HEK293 (cell line): ENCODE data around the gene UBA52.
A peak's percentile ranks its signal among the peaks of the same experiment; 100 is the strongest.

Experiments used
- ELK4 ChIP-seq: IDR thresholded peaks from 2 replicates; pipeline ENCODE4 v1.6.1; 2011; ENCODE audit warnings: mild to moderate bottlenecking, low read depth, low read length, borderline replicate concordance
- GLIS1 ChIP-seq: fragments of 450-650 bp; formaldehyde crosslinking; IDR thresholded peaks from 2 replicates; pipeline ENCODE4 v1.5.1; 2016; ENCODE audit warnings: missing biosample characterization, missing genetic modification characterization
- KLF16 ChIP-seq: fragments of 450-650 bp; formaldehyde crosslinking; IDR thresholded peaks from 2 replicates; pipeline ENCODE4 v1.5.1; 2017; ENCODE audit warnings: missing biosample characterization, missing genetic modification characterization
- KLF17 ChIP-seq: fragments of 450-650 bp; formaldehyde crosslinking; IDR thresholded peaks from 2 replicates; pipeline ENCODE4 v1.5.1; 2016; ENCODE audit warnings: missing biosample characterization, missing genetic modification characterization
- SALL2 ChIP-seq: fragments of 450-650 bp; formaldehyde crosslinking; IDR thresholded peaks from 2 replicates; pipeline ENCODE4 v1.5.0; 2017; ENCODE audit warnings: missing biosample characterization, mild to moderate bottlenecking, missing genetic modification characterization, borderline replicate concordance
- SETDB1 ChIP-seq: IDR thresholded peaks from one replicate; pipeline ENCODE4 v1.6.1; 2017; ENCODE audit warnings: mild to moderate bottlenecking, low read length, moderate library complexity, mixed read lengths; ENCODE audit not compliant: insufficient read length
- SP3 ChIP-seq: fragments of 450-650 bp; formaldehyde crosslinking; IDR thresholded peaks from 2 replicates; pipeline ENCODE4 v1.5.1; 2016; ENCODE audit warnings: missing biosample characterization, missing genetic modification characterization
- YY1 ChIP-seq: fragments of 450-650 bp; formaldehyde crosslinking; IDR thresholded peaks from 2 replicates; pipeline ENCODE4 v1.5.1; 2018; ENCODE audit warnings: missing biosample characterization, missing genetic modification characterization
- ZBTB17 ChIP-seq: fragments of 450-650 bp; formaldehyde crosslinking; IDR thresholded peaks from 2 replicates; pipeline ENCODE4 v1.5.1; 2016; ENCODE audit warnings: missing biosample characterization, missing genetic modification characterization
- ZFHX2 ChIP-seq: fragments of 450-650 bp; formaldehyde crosslinking; conservative IDR thresholded peaks from 2 replicates; pipeline ENCODE4 v1.5.1; 2016; ENCODE audit warnings: missing biosample characterization, missing genetic modification characterization
- ZFP41 ChIP-seq: fragments of 450-650 bp; formaldehyde crosslinking; IDR thresholded peaks from 2 replicates; pipeline ENCODE4 v1.5.1; 2016; ENCODE audit warnings: missing biosample characterization, missing genetic modification characterization, borderline replicate concordance
- ZNF10 ChIP-seq: fragments of 450-650 bp; formaldehyde crosslinking; IDR thresholded peaks from 2 replicates; pipeline ENCODE4 v1.5.1; 2017; ENCODE audit warnings: missing biosample characterization, missing genetic modification characterization
- ZNF121 ChIP-seq: fragments of 450-650 bp; formaldehyde crosslinking; IDR thresholded peaks from 2 replicates; pipeline ENCODE4 v1.5.1; 2016; ENCODE audit warnings: missing biosample characterization, missing genetic modification characterization
- ZNF169 ChIP-seq: fragments of 450-650 bp; formaldehyde crosslinking; IDR thresholded peaks from 2 replicates; pipeline ENCODE4 v1.5.1; 2016; ENCODE audit warnings: missing biosample characterization, missing genetic modification characterization
- ZNF19 ChIP-seq: fragments of 450-650 bp; formaldehyde crosslinking; IDR thresholded peaks from 2 replicates; pipeline ENCODE4; 2016; ENCODE audit warnings: missing biosample characterization, missing genetic modification characterization, low read depth
- ZNF24 ChIP-seq: fragments of 450-650 bp; formaldehyde crosslinking; IDR thresholded peaks from 2 replicates; pipeline ENCODE4 v1.5.1; 2016; ENCODE audit warnings: missing biosample characterization, missing genetic modification characterization
- ZNF341 ChIP-seq: fragments of 450-650 bp; formaldehyde crosslinking; IDR thresholded peaks from 2 replicates; pipeline ENCODE4; 2016; ENCODE audit warnings: low read depth, missing biosample characterization, missing genetic modification characterization
- ZNF501 ChIP-seq: fragments of 450-650 bp; formaldehyde crosslinking; IDR thresholded peaks from 2 replicates; pipeline ENCODE4 v1.5.1; 2016; ENCODE audit warnings: missing biosample characterization, missing genetic modification characterization
- ZNF585B ChIP-seq: fragments of 450-650 bp; formaldehyde crosslinking; IDR thresholded peaks from 2 replicates; pipeline ENCODE4 v1.5.1; 2016; ENCODE audit warnings: missing biosample characterization, missing genetic modification characterization
- ZNF610 ChIP-seq: fragments of 450-650 bp; formaldehyde crosslinking; IDR thresholded peaks from 2 replicates; pipeline ENCODE4 v1.5.1; 2016; ENCODE audit warnings: missing biosample characterization, missing genetic modification characterization, borderline replicate concordance
- ZNF76 ChIP-seq: fragments of 450-650 bp; formaldehyde crosslinking; IDR thresholded peaks from 2 replicates; pipeline ENCODE4; 2016; ENCODE audit warnings: low read depth, missing biosample characterization, missing genetic modification characterization, borderline replicate concordance
- ZNF777 ChIP-seq: fragments of 450-650 bp; formaldehyde crosslinking; IDR thresholded peaks from 2 replicates; pipeline ENCODE4 v1.5.1; 2017; ENCODE audit warnings: missing biosample characterization, missing genetic modification characterization, borderline replicate concordance
- ZSCAN16 ChIP-seq: fragments of 450-650 bp; formaldehyde crosslinking; IDR thresholded peaks from 2 replicates; pipeline ENCODE4 v1.5.1; 2016; ENCODE audit warnings: missing biosample characterization, missing genetic modification characterization
- TF ChIP-seq, protein P1 (sequence below): fragments of 450-650 bp; formaldehyde crosslinking; IDR thresholded peaks from 2 replicates; pipeline ENCODE4 v1.5.1; 2016; ENCODE audit warnings: missing biosample characterization, missing genetic modification characterization
- TF ChIP-seq, protein P2 (sequence below): fragments of 450-650 bp; formaldehyde crosslinking; IDR thresholded peaks from 2 replicates; pipeline ENCODE4 v1.5.1; 2016; ENCODE audit warnings: missing biosample characterization, missing genetic modification characterization
- TF ChIP-seq, protein P3 (sequence below): fragments of 450-650 bp; formaldehyde crosslinking; IDR thresholded peaks from 2 replicates; pipeline ENCODE4; 2016; ENCODE audit warnings: missing biosample characterization, missing genetic modification characterization
- TF ChIP-seq, protein P4 (sequence below): fragments of 450-650 bp; formaldehyde crosslinking; IDR thresholded peaks from 2 replicates; pipeline ENCODE4 v1.5.1; 2016; ENCODE audit warnings: missing biosample characterization, missing genetic modification characterization
- TF ChIP-seq, protein P5 (sequence below): fragments of 450-650 bp; formaldehyde crosslinking; optimal IDR thresholded peaks from 2 replicates; pipeline ENCODE3; 2016; ENCODE audit warnings: missing biosample characterization, mild to moderate bottlenecking, missing genetic modification characterization

Gene UBA52

DNA sequence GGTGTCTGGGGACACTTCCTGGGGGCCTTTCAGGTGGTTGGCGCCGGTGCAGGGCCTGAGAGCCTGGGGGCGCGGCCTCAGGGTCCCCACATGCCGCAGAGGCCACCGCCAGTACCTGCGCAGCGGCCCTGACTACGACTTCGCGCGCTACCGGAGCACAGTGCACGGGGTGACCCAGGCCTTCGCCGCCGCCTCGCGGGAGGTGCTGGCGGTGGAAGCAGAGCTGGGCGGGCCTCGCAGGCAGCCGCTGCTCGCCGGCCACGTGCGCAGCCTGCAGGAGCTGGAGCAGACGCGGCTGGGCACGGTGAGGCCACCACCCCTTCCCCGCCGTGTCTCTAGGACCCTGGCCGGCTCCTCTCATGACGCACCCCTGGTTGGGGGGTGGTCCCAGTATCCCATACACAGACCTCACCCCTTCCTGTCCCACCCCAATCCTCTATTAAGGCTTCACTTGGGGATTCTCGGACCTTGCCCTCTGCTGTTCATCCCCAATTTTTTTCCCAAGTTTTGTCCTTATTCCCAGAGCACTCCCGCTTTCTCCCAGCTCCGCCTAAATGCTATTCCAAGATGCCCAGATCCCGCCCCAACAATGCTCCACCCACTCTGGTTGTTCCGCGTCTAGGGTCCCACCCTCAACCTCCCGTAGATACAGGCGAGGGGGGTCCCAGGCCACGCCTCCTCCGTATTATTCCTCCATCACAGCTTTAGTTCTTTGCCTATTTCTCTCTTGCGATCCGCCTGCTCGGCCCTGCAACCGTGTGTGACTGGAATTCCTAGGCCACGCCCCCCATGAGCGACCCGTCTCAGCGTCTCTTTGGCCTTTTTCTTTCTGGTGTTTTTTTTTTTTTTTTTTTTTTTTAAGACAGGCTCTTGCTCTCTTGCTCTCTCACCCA lies 18.0 kb downstream of the UBA52 start (continued):
- TF ChIP-seq, protein P1, sequence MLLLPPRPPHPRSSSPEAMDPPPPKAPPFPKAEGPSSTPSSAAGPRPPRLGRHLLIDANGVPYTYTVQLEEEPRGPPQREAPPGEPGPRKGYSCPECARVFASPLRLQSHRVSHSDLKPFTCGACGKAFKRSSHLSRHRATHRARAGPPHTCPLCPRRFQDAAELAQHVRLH (tag by site-specific recombination): no peak
- TF ChIP-seq ZNF76 (tag by site-specific recombination) (peak; percentile 61), ZNF501 (tag by site-specific recombination) (peak; percentile 15; the same call in 1 of the 2 replicates), ZNF121 (tag by site-specific recombination) (no peak), ZNF19 (tag by site-specific recombination) (no peak), ZNF610 (tag by site-specific recombination) (no peak), ZBTB17 (tag by site-specific recombination) (peak; percentile 69), ZNF585B (tag by site-specific recombination) (no peak), ZNF24 (no peak), GLIS1 (tag by site-specific recombination) (peak; percentile 88), KLF16 (tag by site-specific recombination) (peak; percentile 19; the same call in 1 of the 2 replicates), SETDB1 (peak; percentile 30), ZNF169 (tag by site-specific recombination) (no peak), ZNF777 (tag by site-specific recombination) (peak; percentile 10; the same call in 1 of the 2 replicates), ELK4 (no peak), ZSCAN16 (tag by site-specific recombination) (0 out of 2 replicates have a peak, but pooled peaks have one; percentile 56), ZFHX2 (tag by site-specific recombination) (0 out of 2 replicates have a peak, but pooled peaks have one; percentile 9), KLF17 (tag by site-specific recombination) (0 out of 2 replicates have a peak, but pooled peaks have one; percentile 50), YY1 (tag by site-specific recombination) (no peak), ZNF10 (tag by site-specific recombination) (0 out of 2 replicates have a peak, but pooled peaks have one; percentile 11), SP3 (tag by site-specific recombination) (peak; percentile 82), ZNF341 (peak; percentile 96), SALL2 (tag by site-specific recombination) (no peak), ZFP41 (tag by site-specific recombination) (no peak)
- TF ChIP-seq, protein P2, sequence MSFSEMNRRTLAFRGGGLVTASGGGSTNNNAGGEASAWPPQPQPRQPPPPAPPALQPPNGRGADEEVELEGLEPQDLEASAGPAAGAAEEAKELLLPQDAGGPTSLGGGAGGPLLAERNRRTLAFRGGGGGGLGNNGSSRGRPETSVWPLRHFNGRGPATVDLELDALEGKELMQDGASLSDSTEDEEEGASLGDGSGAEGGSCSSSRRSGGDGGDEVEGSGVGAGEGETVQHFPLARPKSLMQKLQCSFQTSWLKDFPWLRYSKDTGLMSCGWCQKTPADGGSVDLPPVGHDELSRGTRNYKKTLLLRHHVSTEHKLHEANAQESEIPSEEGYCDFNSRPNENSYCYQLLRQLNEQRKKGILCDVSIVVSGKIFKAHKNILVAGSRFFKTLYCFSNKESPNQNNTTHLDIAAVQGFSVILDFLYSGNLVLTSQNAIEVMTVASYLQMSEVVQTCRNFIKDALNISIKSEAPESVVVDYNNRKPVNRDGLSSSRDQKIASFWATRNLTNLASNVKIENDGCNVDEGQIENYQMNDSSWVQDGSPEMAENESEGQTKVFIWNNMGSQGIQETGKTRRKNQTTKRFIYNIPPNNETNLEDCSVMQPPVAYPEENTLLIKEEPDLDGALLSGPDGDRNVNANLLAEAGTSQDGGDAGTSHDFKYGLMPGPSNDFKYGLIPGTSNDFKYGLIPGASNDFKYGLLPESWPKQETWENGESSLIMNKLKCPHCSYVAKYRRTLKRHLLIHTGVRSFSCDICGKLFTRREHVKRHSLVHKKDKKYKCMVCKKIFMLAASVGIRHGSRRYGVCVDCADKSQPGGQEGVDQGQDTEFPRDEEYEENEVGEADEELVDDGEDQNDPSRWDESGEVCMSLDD (tag by site-specific recombination): peak; percentile 1; the same call in 1 of the 2 replicates
- TF ChIP-seq, protein P3, sequence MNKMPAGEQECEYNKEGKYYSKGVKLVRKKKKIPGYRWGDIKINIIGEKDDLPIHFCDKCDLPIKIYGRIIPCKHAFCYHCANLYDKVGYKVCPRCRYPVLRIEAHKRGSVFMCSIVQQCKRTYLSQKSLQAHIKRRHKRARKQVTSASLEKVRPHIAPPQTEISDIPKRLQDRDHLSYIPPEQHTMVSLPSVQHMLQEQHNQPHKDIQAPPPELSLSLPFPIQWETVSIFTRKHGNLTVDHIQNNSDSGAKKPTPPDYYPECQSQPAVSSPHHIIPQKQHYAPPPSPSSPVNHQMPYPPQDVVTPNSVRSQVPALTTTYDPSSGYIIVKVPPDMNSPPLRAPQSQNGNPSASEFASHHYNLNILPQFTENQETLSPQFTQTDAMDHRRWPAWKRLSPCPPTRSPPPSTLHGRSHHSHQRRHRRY (tag by site-specific recombination): no peak
- TF ChIP-seq, protein P4, sequence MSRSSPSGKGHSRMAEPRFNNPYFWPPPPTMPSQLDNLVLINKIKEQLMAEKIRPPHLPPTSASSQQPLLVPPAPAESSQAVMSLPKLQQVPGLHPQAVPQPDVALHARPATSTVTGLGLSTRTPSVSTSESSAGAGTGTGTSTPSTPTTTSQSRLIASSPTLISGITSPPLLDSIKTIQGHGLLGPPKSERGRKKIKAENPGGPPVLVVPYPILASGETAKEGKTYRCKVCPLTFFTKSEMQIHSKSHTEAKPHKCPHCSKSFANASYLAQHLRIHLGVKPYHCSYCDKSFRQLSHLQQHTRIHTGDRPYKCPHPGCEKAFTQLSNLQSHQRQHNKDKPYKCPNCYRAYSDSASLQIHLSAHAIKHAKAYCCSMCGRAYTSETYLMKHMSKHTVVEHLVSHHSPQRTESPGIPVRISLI (tag by site-specific recombination): peak; percentile 87; the same call in 1 of the 2 replicates
- TF ChIP-seq, protein P5, sequence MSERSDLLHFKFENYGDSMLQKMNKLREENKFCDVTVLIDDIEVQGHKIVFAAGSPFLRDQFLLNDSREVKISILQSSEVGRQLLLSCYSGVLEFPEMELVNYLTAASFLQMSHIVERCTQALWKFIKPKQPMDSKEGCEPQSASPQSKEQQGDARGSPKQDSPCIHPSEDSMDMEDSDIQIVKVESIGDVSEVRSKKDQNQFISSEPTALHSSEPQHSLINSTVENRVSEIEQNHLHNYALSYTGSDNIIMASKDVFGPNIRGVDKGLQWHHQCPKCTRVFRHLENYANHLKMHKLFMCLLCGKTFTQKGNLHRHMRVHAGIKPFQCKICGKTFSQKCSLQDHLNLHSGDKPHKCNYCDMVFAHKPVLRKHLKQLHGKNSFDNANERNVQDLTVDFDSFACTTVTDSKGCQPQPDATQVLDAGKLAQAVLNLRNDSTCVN (tag by site-specific recombination): peak; percentile 3
